EH (cell line): ENCODE measurements around the gene SLPI.

Experiments used
- DNase-seq: peaks from one replicate; pipeline ENCODE4 v3.0.0-alpha.2; 2015; ENCODE audit warnings: low read depth

Gene SLPI, protein sequence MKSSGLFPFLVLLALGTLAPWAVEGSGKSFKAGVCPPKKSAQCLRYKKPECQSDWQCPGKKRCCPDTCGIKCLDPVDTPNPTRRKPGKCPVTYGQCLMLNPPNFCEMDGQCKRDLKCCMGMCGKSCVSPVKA

DNA sequence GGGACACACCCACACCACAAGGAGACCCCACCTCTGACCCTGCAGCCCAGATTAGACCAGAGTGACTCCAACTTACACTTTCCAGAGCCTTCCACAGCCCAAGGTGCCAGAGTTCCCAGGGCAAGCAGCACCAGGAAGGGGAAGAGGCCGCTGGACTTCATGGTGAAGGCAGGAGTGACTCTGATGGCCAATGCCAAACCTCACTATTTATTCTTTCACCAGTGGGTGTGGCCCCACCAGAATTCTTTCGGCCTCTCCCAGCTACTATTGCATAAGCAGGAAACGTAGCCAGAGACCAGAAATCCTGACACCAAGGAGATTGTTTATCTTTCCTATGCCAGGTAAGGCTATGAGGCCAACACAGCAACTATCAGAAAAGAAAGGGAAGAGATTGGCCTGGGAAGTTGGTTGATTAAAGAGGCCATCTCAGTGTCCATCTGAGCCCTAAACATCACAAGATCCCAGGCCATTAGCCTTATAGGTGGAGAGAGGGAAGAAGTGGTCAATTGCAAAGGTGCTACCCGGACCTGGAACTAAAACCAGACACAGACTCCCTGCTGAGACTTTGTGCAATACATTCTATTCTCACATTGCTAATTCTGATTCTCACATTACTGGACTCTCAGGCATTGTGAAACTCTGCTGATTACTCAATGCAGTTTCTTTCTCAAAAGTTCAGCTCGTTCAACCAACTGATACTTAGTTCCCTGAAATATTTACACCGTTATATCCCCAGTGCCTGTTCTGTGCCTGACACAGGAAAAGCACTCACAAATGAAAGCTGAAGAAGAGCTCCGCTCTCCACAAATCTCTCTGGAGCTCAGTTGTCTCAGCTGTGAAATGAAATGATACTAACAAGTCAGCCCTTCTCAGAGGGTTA is at the start of gene SLPI:
SLPI (minus strand) TSS at position 182 of the 880 bp plus-strand sequence; CDS start at position 161, 21 bp downstream.
- DNase-seq: peak; percentile 13

DNA sequence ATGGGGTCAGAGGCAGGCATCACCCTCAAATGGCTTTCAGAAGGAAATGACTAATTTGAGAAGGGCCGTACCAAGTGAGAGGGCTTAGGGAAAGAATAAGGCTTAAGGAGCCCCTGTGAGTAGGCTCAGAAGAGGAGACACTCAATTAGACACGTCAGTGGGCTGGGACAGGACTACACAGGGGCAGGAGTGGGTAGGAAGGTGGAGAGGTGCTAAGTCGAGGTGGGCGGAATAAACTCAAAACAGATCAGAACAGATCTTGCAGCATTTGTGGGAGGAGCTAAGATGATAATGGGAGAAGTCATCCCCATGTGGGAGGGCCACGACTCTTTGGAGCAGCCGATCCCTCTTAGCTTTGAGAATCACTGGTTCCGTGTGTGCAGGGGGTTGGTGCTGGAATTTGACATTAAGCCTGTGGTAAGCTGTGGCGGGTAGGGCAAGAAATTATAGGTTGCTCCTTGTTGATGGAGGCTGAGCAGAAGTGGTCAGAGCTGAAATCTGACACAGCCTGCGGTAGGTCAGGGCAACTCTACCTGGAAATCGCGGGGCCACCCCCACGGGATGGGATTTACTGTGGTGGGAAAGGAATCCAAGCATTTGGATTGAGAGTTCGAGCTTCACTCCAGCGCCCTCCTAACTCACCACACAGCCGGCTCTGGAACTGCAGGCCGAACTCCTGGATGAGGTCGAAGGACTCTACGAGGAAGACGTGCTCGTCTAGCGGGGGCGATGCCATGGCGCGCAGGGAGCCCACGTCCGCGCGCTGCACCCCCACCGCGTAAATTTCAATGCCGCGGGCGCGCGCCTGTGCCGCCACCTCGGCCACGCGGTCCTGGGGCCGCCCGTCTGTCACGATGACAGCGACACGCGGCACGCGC is 49.5 kb upstream of the SLPI start:
- no peak for DNase-seq

DNA sequence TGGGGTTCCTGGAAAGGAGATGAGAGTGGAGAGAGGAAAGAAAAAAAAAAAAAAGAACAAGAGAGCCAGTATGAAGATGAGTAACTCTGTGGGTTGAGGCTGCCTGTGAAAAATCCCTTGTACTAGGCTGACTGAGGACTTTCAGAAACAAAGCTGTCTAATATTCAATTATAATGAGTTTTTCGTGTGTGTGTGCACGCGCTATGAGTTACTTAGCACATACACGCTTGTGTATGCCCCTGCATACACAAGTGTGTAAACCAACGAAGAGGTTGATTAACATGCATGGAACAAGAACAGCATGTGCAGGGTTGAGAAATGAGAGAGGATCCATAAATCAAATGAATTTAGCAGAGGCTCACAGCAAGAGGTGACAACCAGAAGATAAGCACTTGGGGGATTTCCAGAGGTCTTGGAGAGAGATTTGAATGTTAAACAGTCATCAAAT is 47.5 kb upstream of the SLPI start:
- DNase-seq: no peak

DNA sequence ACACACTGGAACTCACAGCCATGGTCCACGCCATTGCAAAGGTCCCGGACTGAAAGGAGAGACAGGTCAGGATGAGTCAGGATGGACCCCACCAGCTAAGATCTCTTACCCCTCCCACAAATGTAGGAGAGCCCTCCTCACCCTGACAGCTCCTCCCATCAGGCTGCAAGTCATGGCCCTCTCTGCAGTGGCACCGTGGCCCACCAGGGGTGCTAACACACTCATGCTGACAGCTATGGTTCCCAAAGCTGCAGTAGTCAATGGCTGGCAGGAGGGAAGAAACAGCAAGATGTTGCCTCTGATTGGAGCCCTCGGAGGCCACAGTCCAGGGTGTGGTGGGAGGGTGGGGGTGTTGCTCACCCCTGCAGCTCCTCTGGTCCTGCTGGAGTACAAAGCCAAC is 46.6 kb upstream of the SLPI start:
- peak; percentile 44 for DNase-seq

DNA sequence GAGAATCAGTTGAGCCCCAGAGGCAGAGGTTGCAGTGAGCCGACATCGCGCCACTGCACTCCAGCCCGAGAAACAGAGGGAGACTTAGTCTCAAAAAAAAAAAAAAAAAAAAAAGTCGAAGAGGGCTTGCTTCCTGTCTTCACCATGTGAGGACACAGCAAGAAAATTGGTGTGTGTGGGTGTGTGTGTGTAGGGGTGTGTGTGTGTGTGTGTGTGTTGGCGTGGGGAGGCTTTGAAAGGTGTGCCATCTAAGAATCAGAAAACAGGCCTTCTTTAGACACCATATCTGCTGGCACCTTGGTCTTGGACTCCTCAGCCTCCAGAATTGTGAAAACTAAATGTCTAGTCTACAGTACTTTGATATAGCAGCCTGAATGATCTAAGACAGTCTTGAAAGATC is 45.4 kb upstream of the SLPI start:
- DNase-seq: no peak

DNA sequence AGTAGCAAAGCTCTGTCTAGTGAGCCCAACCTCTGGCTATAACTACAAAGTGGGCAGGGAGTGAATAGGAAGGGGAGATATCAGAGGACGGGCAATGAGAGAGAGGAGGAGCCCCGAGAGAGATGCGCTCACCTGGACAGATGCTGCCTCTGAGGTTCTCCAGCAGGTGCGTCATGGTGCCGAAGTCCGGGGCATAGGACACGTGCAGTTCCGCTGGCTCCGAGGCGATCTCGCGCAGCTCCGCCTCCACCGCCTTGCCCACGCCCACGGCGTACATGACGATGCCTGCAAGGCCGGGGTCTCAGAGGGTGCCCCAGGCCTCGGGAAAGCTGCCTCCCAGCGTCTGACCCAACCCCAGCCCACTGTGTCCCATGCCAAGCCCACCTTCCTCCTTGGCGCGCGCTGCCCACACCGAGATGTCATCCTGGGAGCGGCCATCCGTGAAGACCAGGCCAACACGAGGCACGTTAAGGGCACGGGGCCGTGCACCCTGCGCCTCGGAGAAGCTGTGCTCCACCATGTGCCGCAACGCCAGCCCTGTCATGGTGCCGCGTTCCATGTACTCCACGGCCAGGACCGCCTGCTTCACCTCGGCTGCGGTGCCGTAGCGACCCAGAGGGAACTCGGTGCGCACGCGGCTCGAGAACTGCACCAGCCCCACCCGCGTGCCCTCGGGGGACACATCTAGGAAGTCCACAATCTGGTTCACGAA is 43.6 kb upstream of the SLPI start:
- no peak for DNase-seq

DNA sequence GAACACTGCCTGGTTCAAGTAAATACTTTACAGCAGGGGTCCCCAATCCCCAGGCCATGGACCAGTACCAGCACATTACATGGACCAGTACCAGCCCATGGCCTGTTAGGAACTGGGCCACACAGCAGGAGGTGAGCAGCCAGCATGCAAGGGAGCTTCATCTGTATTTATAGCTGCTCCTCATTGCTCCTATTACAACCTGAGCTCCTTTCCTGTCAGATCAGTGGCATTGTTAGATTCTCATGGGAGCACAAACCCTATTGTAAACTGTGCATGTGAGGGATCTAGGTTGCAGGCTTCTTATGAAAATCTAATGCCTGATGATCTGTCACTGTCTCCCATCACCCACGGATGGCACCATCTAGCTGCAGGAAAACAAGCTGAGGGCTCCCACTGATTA is 40.3 kb upstream of the SLPI start:
- no peak for DNase-seq

DNA sequence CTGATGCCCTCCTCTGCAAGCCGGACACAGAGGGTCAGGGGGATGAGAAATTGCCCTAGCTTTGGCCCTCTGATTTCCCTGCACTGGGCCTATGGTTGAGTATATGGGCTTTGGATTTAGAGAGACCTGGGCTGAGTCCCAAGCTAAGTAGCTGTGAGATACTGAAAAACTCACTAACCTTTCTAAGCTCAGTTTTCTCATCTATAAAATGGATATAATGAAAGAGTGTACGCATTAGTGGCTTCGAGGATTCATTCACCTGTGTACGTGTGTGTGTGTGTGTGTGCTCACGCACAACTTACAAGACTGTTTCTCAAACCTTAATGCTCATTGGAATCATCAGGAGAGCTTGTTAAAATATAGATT is 39.6 kb upstream of the SLPI start:
- DNase-seq: no peak

DNA sequence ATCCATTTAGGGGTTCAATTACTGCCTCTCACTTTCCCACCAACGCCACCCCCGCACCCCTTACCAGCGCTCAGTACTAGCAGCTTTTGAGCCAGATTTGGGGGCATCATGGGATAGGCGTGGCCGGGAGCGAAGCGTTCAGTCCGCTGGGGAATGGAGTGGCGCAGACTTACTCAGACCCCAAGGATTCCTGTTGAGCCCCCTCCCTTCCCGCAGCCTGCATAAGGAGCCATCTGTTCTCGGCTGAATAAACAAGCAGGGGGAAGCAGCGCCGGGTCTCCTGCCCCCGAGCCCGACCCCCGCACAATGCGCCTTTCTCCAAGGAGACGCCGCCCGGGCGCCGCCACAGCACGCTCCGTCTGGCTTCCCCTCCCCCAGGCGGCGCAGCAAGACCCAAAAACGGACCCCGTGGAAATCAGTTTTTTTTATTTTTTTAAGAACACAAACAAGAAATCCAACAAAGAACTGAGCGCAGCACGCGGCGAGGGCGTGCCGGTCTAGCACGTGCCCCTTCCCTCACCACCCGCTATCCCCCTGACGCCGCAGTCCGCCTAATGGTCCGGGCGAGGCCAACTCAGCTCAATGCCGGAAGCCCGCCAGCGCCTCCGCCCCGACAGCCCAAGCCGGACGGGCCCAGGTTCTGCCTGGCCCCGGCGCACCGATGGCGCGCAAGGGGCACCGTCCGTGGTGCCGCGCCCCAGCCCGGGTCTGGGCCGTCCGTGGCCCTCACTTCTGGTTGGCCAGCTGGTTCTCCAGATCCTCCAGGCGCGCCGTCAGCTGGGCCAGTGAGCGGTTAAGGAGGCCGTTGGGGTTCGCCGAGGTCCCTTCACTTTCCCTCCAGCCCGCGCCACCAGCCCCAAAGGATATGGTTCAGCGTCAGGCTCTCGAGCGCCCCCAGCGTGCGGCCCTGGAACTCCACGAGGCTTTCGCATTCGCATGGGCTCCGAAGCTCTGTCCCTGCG is 39.0 kb upstream of the SLPI start:
- peak; percentile 78 for DNase-seq

DNA sequence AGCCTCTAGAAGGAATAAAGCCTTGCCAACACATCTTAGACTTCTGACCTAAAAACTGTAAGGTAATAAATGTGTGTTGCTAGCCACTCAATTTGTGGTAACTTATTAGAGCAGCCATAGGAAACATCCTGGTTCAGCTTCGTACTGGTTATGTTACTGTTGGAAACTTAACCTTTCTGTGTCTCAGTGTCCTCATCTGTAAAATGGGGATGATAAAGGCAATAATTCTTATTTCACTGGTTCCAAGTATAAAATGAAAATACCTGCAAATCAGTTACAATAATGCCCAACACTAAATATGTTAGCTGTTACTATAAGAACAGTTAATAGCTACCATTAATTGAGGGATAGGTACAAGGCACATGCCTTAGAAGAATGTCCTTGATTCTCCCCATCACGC is 38.0 kb upstream of the SLPI start:
- DNase-seq: no peak

DNA sequence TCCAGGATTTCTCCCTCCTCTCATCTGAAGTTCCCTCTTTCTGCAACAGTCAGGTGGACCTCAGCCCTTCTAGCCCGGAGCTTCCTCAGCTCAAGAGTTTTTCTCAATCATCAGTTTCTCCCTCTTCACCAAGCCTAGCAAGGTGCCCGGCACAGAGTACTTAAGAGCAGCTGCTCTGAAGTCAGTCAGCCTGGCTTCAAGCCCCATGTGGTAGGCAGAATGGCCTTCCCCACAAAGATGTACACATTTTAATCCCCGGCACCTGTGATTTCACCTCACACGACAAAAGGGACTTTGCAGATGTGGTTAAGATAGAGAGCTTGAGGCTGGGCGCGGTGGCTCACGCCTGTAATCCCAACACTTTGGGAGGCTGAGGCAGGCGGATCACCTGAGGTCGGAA is 37.2 kb upstream of the SLPI start:
- DNase-seq: no peak

DNA sequence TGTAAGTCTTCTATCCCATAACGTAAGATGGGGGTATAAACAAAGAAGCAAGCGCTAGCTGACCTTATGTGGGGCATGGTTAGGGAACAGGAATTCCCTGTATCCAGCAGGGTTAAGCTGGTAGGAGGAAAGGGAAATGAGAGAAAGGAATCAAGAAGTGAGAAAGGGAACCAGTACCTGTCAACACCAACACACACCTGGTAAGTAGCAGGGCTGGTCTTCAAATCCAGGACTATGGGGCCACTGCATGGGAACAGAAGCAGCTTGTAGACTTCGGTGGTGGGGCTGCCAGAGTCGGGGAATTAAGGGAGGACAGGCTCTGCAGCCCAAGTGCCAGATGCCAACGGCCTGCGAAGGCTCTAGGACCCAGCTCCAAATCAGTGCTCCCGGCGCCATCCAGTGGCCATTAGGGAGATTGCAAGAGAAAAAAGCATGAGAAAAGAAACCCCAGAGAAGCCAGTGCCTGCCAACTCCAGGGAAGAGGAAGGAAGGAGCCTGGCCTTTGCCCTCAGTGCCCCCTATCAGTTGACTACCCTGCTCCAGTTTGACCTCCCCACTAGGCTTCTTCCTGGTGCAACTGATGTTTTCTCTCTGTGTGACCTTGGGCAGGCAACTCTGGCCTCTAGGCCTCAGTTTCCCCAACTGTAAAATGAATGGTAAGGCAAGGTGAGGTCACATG is 36.5 kb upstream of the SLPI start:
- peak; percentile 80 for DNase-seq

DNA sequence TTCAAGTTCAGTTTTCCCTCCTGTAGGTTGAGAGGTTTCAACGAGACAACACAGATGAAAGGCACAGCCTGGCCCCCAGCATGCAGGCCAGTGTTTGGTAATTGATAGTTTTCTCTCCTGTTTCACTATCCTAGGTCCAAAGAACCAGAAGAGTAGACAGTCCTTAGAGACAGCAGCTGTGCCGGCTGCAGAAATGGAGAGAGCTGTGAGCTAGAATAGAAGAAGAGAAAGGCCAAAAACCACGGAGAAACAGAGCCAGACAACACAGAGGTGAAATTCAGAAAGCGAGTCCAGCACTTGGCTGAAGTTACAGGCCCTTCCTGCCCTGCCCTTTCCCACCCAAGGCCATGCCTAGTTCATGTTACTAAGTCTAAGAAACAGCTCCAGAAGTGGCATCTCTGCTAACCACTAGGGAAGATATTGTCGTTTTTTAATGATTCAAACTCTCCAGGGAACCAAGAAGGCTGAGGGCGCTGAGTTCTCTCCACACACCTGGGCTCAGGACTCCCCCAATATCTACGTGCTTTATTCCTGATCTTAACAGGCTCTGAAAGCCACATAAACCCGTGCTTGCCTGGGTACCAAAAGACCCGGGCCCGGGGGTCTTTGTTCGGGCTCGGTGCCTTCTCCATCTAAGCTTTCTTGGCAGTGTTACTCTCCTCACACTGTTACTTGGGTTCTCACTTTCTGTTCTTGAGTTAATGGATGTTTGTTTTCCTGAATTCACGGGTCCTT is 35.7 kb upstream of the SLPI start:
- no peak for DNase-seq

DNA sequence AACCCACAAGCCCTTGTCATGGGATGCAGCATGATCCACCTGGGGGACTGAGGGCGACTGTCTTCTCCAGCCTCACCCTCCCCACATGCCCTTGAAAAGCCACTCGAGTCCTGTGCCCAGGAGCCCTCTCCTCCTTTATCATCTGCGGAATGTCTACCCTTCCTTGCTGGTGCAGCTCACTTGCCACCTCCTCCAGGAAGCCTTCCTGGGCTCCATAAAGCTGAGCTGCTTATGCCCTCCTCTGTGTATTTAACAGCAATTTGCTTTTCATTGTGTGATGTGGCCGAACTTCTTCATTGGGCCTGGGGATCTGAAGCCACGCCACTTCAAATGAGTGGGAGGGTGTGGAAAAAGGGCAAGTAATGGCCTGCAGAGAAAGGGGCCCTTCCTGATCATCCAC is 34.5 kb upstream of the SLPI start:
- no peak for DNase-seq

DNA sequence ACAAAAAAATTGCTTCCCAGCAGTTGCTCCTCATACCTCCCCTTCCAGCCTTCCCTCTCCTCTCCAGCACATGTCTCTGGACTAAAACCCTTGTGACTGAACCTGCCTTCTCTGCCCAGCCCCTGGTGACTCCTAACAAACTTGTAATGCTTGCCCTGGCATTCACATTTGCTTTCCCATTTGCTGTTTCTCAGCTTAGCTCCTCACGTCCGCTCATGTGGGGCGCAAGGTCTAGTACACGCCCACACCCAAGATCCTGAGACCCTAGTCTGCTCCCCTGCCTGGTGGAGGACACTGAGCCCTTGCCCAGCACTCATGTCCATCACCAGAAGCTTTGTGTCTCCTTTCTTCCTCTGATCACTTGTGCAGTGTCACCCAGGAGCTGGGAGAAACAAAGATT is 34.0 kb upstream of the SLPI start:
- no peak for DNase-seq

DNA sequence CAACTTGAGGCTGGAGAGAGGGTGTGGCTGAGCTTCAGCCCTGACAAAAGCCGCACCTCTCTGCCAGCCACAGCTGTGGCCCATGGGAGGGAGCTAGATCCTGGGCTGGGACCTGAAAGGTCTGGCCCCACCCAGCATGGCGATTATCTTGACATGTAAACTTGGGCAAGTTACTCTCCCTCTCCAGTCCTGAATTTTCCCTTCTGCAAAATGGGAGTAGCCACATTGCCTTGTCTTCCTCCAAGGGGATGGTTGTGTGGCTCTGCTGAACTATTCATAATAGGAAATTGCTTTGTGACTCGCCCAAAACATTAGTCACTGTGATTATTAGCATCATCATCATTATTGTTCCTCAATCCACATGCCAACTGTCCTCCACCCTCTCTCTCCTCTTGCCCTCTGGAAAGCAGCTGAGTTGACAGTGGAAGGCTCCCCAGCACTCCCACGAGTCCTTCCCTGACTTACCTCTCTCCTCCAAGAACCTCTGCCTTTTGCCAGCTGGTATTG is 29.2 kb upstream of the SLPI start:
- no peak for DNase-seq

DNA sequence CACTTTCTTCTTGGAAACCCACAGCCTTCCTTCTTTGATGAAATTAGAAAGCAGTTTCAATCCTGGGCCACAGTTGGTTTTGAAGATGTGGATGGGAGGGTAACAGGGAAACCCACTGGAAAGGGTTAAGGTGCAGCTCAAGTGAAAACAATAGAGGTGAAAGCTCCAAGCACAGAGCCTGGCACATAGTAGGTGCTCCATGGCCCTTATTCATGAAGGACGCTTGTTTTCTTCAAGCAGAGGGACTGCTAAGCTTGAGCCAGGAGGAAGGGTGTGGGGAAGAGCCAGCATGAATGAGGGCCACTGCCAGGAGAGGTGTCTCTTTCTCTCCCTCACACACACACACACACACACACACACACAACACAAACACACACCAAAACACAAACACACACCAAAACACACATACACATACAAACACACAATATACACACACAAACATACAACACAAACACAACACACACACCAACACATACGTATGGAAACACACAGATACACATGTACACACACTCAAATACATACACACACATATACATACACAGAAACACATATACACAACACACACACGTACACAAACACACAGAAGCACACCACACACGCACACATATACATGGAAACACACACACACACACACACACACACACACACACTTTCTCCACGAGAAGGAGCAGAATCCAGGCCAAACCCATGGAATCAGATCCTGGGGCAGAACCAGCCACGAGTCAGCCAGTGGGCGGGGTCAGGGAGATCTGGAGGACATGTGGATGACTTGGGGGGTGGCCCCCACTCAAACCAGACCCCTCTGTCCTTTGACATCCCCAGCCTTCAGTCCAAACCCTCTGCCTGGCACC is 28.6 kb upstream of the SLPI start:
- DNase-seq: no peak

DNA sequence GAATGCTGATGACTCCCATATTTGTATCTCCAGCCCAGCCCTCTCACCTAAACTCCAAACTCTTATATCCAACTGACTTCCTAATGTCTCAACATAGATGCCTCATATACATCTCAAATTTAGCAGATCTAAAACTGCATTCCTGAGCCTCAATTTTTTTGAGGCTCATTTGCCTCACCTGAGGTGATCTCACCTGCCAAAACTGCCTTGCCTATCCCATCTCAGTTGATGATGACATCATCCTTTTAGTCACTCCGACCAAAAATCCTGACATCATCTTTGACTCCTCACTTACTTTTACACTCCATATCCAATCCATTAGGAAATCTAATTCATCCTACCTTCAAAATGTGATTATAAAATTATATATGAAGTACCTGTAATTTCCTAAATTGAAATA is 25.6 kb upstream of the SLPI start:
- no peak for DNase-seq

DNA sequence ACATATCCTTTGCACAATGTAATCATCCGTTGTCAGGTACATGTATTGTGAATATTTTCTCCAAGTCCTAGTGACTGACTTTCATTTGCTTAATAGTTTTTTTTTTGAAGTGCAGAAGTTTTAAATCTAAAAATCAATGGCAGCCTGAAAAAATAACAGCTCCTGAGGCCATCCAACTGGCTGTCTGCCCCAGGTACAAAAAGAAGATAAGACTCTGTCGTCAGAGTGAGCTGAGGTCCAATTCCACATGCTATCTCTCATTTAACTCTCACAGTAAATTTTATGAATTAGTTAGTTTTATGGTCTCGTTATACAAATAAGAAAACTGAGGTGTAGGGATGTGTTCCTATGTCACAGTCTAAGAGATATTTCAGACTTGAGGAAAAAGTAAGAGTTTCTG is 21.0 kb upstream of the SLPI start:
- DNase-seq: no peak
